Neural cell (in vitro differentiated cells): ENCODE measurements around the gene DLGAP4. TPM values are rescaled to one million over a fixed set of nuclear protein-coding genes. Genes with fewer than 3 reads are reported as not detected.

Experiments
- H2AFZ ChIP-seq: fragments of 200-600, 300-800 bp; sonication (generic), shearing (Covaris generic); 2 replicates; pipeline ENCODE4 v1.6.0; 2014; ENCODE audit warnings: low read depth, mild to moderate bottlenecking, antibody characterized with exemption, low read length, moderate library complexity
- H3F3A ChIP-seq: fragments of 200-600 bp; shearing (Covaris generic); 2 replicates; pipeline ENCODE4 v1.6.1; 2016; ENCODE audit warnings: mild to moderate bottlenecking, moderate library complexity, mixed read lengths, antibody characterized with exemption, low read length; ENCODE audit not compliant: insufficient read depth, poor library complexity, severe bottlenecking
- H3K27ac ChIP-seq: fragments of 200-600, 300-800 bp; sonication (generic), shearing (Covaris generic); 2 replicates; pipeline ENCODE4 v1.5.1; 2014; ENCODE audit warnings: mild to moderate bottlenecking, low read length, moderate library complexity
- H3K27me3 ChIP-seq: fragments of 300-800, 200-600 bp; sonication (generic), shearing (Covaris generic); 2 replicates; pipeline ENCODE4 v1.6.0; 2014; ENCODE audit warnings: mild to moderate bottlenecking, low read depth, low read length, moderate library complexity; ENCODE audit not compliant: insufficient read depth
- H3K36me3 ChIP-seq: fragments of 300-800, 200-600 bp; sonication (generic), shearing (Covaris generic); 2 replicates; pipeline ENCODE4 v1.5.1; 2014; ENCODE audit warnings: mild to moderate bottlenecking, antibody characterized with exemption, low read length, moderate library complexity; ENCODE audit not compliant: insufficient read depth
- H3K4me2 ChIP-seq: fragments of 300-800, 200-600 bp; sonication (generic), shearing (Covaris generic); 2 replicates; pipeline ENCODE4 v1.6.0; 2014; ENCODE audit warnings: mild to moderate bottlenecking, low read length
- H3K4me3 ChIP-seq: fragments of 300-800, 200-600 bp; sonication (generic), shearing (Covaris generic); 2 replicates; pipeline ENCODE4 v1.5.1; 2014; ENCODE audit warnings: mild to moderate bottlenecking, low read length, moderate library complexity
- H3K79me2 ChIP-seq: fragments of 200-600 bp; shearing (Covaris generic); replicated peaks from 2 replicates; pipeline ENCODE4 v1.6.0; 2014; ENCODE audit warnings: mild to moderate bottlenecking, low read length, moderate library complexity; ENCODE audit not compliant: insufficient read depth
- H3K9ac ChIP-seq: fragments of 300-800, 200-600 bp; sonication (generic), shearing (Covaris generic); 2 replicates; pipeline ENCODE4 v1.6.1; 2016; ENCODE audit warnings: mild to moderate bottlenecking, low read length, mixed read lengths
- H3K9me2 ChIP-seq: fragments of 200-600 bp; shearing (Covaris generic); 2 replicates; pipeline ENCODE4 v1.6.1; 2016; ENCODE audit warnings: mild to moderate bottlenecking, low read length, mixed read lengths; ENCODE audit not compliant: insufficient read depth
- H3K9me3 ChIP-seq: fragments of 200-600, 300-800 bp; sonication (generic), shearing (Covaris generic); 2 replicates; pipeline ENCODE4 v1.6.1; 2016; ENCODE audit warnings: mild to moderate bottlenecking, mixed run types, low read length, moderate library complexity, mixed read lengths
- H4K20me1 ChIP-seq: fragments of 200-600 bp; shearing (Covaris generic); 2 replicates; pipeline ENCODE4 v1.6.1; 2016; ENCODE audit warnings: mild to moderate bottlenecking, mixed run types; ENCODE audit not compliant: insufficient read depth
- CTCF ChIP-seq: fragments of 450-650 bp; IDR thresholded peaks from 2 replicates; pipeline ENCODE4 v1.5.1; 2014; ENCODE audit warnings: antibody characterized with exemption, mild to moderate bottlenecking, moderate library complexity; ENCODE audit not compliant: poor library complexity, severe bottlenecking
- EP300 ChIP-seq: fragments of 450-650 bp; conservative IDR thresholded peaks from 2 replicates; pipeline ENCODE4 v1.6.1; 2014; ENCODE audit warnings: antibody characterized with exemption, mild to moderate bottlenecking, moderate library complexity; ENCODE audit not compliant: poor library complexity, severe bottlenecking
- EZH2 ChIP-seq: fragments of 200-600, 300-800 bp; shearing (Covaris generic), sonication (generic); IDR thresholded peaks from 2 replicates; pipeline ENCODE4 v1.6.1; 2014; ENCODE audit warnings: antibody characterized with exemption, low read length, borderline replicate concordance, mild to moderate bottlenecking; ENCODE audit not compliant: insufficient read depth, poor library complexity, severe bottlenecking
- MXI1 ChIP-seq: fragments of 450-650 bp; conservative IDR thresholded peaks from 2 replicates; pipeline ENCODE4 v1.6.1; 2014; ENCODE audit warnings: antibody characterized with exemption, mild to moderate bottlenecking; ENCODE audit not compliant: poor library complexity, severe bottlenecking
- POLR2AphosphoS5 ChIP-seq: IDR thresholded peaks from 2 replicates; pipeline ENCODE4 v1.6.1; 2012
- RAD21 ChIP-seq: fragments of 450-650 bp; conservative IDR thresholded peaks from 2 replicates; pipeline ENCODE4 v1.6.1; 2014; ENCODE audit warnings: antibody characterized with exemption, mild to moderate bottlenecking, moderate library complexity
- REST ChIP-seq: IDR thresholded peaks from 2 replicates; pipeline ENCODE4 v1.6.1; 2012; ENCODE audit warnings: borderline replicate concordance
- SMC3 ChIP-seq: fragments of 450-650 bp; conservative IDR thresholded peaks from 2 replicates; pipeline ENCODE4 v1.6.1; 2014; ENCODE audit warnings: antibody characterized with exemption, mild to moderate bottlenecking, moderate library complexity; ENCODE audit not compliant: poor library complexity
- TAF1 ChIP-seq: IDR thresholded peaks from 2 replicates; pipeline ENCODE4 v1.6.1; 2012; ENCODE audit warnings: low read depth
- polyA plus RNA-seq: library from polyadenylated mRNA; depleted of rRNA; stranded (reverse); fragments of >200 nt; gene quantifications from 2 replicates; pipeline ENCODE4 v1.2.3, GENCODE V29; 2014

DLGAP4 gene
- polyA plus RNA-seq, 1 donor from 2014 or later, result 31.2 TPM

- TF ChIP-seq POLR2AphosphoS5, result no peak
- no peak for TF ChIP-seq RAD21
- no peak for TF ChIP-seq EP300
- no peak for TF ChIP-seq TAF1
- TF ChIP-seq SMC3, result no peak
- TF ChIP-seq CTCF, result no peak
- no peak for TF ChIP-seq REST
- TF ChIP-seq MXI1, result no peak
- TF ChIP-seq EZH2, result no peak
- H3K27me3 ChIP-seq, result no peaks in the 10 kb centered on the region
- H3K27ac ChIP-seq, result no peak overlapping the region
- no peak overlapping the region for H3K4me2 ChIP-seq
- peaks cover 63% of the 10 kb centered on the region for H4K20me1 ChIP-seq
- H3K36me3 ChIP-seq, result no peaks in the 10 kb centered on the region
- H3K79me2 ChIP-seq, result peaks cover 92% of the 10 kb centered on the region
- H2AFZ ChIP-seq, result no peak overlapping the region
- H3F3A ChIP-seq, result no peaks in the 10 kb centered on the region
- H3K9ac ChIP-seq, result no peak overlapping the region
- no peaks in the 10 kb centered on the region for H3K9me2 ChIP-seq
- H3K4me3 ChIP-seq, result no peak overlapping the region
- no peaks in the 10 kb centered on the region for H3K9me3 ChIP-seq
Measured at GRCh38 chr20:36482044-36482473, 175.9 kb downstream of the DLGAP4 start.

GRCh38 chr20:36483209-36483918 lies 177.2 kb downstream of the DLGAP4 start:
- H3K4me2 ChIP-seq, result no peak overlapping the region
- H3F3A ChIP-seq, result no peaks in the 10 kb centered on the region
- H2AFZ ChIP-seq, result no peak overlapping the region
- no peak overlapping the region for H3K27ac ChIP-seq
- no peak overlapping the region for H3K9ac ChIP-seq
- no peak for TF ChIP-seq TAF1
- TF ChIP-seq EP300, result no peak
- no peak for TF ChIP-seq EZH2
- TF ChIP-seq RAD21, result no peak
- TF ChIP-seq REST, result no peak
- no peak for TF ChIP-seq CTCF
- no peak for TF ChIP-seq POLR2AphosphoS5
- no peak for TF ChIP-seq MXI1
- no peak for TF ChIP-seq SMC3
- H3K36me3 ChIP-seq, result no peaks in the 10 kb centered on the region
- H3K27me3 ChIP-seq, result no peaks in the 10 kb centered on the region
- H3K4me3 ChIP-seq, result no peak overlapping the region
- peaks cover 80% of the 10 kb centered on the region for H3K79me2 ChIP-seq
- H3K9me2 ChIP-seq, result no peaks in the 10 kb centered on the region
- H3K9me3 ChIP-seq, result no peaks in the 10 kb centered on the region
- H4K20me1 ChIP-seq, result peaks cover 56% of the 10 kb centered on the region
